KMS-11 (cell line): ENCODE measurements around the gene PAX8.

ENCODE experiments used
- H2AFZ ChIP-seq: fragments of 200-600 bp; sonication (generic); 2 replicates; pipeline ENCODE4 v1.6.1; 2016; ENCODE audit warnings: antibody characterized with exemption, mixed run types, low read depth
- H3K27ac ChIP-seq: fragments of 200-600 bp; sonication (generic); 2 replicates; pipeline ENCODE4 v1.6.1; 2016; ENCODE audit warnings: mild to moderate bottlenecking, mixed run types
- H3K27me3 ChIP-seq: fragments of 200-600 bp; sonication (generic); 2 replicates; pipeline ENCODE4 v1.6.1; 2017; ENCODE audit warnings: mild to moderate bottlenecking, low read depth, mixed run types, moderate library complexity; ENCODE audit not compliant: insufficient read depth
- H3K36me3 ChIP-seq: fragments of 200-600 bp; sonication (generic); 2 replicates; pipeline ENCODE4 v1.6.1; 2017; ENCODE audit warnings: mild to moderate bottlenecking, mixed run types; ENCODE audit not compliant: insufficient read depth
- H3K4me1 ChIP-seq: fragments of 200-600 bp; sonication (generic); 2 replicates; pipeline ENCODE4 v1.6.1; 2016; ENCODE audit warnings: mild to moderate bottlenecking, low read depth, mixed run types; ENCODE audit not compliant: poor library complexity, severe bottlenecking
- H3K4me2 ChIP-seq: fragments of 200-600 bp; sonication (generic); 2 replicates; pipeline ENCODE4 v1.7.0; 2016; ENCODE audit warnings: mild to moderate bottlenecking, mixed run types
- H3K4me3 ChIP-seq: fragments of 200-600 bp; sonication (generic); IDR thresholded peaks from 2 replicates; pipeline ENCODE4 v1.6.1; 2017; ENCODE audit warnings: low read depth, low read length, mixed read lengths; ENCODE audit not compliant: insufficient read depth
- H3K79me2 ChIP-seq: fragments of 200-600 bp; sonication (generic); 2 replicates; pipeline ENCODE4 v1.6.1; 2016; ENCODE audit warnings: low read depth, mixed run types; ENCODE audit not compliant: insufficient read depth
- H3K9ac ChIP-seq: fragments of 200-600 bp; sonication (generic); 2 replicates; pipeline ENCODE4 v1.6.1; 2016; ENCODE audit warnings: mild to moderate bottlenecking, mixed run types
- H4K20me1 ChIP-seq: fragments of 200-600 bp; sonication (generic); 2 replicates; pipeline ENCODE4 v1.6.1; 2016; ENCODE audit warnings: mild to moderate bottlenecking, mixed run types; ENCODE audit not compliant: insufficient read depth
- TF ChIP-seq, protein P1 (sequence below): fragments of 200-600 bp; sonication (generic); conservative IDR thresholded peaks from 2 replicates; pipeline ENCODE4 v1.6.1; 2017; ENCODE audit warnings: low read depth, mild to moderate bottlenecking, antibody characterized with exemption, low read length, moderate library complexity, mixed read lengths

The PAX8 gene

DNA sequence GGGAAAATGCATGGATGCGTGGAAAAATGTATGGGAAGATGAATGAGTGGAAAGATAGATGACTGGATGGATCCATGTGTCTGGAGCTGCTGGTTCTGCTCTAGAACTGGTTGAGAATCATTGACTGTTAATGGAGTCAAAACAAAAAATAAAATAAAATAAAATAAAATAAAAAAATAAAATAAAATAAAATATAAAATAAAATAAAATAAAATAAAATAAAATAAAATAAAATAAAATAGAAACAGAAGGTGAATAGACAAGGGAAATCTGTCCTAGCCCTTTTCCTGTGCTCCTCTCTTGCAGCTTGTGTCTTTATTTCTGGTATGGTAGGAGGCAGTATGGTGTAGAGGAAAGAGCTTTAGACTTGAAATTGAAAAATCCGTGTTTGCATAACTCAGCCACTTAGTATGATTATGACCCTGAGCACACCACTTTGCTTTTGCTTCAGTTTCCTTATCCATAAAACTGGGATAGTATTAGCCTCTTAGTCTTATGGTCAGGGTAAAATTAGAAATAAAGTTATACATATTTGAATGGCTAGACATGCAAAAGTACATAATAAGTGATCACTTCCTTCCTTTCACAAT lies 54.0 kb downstream of the PAX8 start:
- H2AFZ ChIP-seq: no peak overlapping the region
- H3K9ac ChIP-seq: no peak overlapping the region
- H3K36me3 ChIP-seq: no peaks in the 10 kb centered on the region
- H3K27me3 ChIP-seq: no peaks in the 10 kb centered on the region
- no peak overlapping the region for H3K4me3 ChIP-seq
- no peaks in the 10 kb centered on the region for H3K79me2 ChIP-seq
- no peaks in the 10 kb centered on the region for H4K20me1 ChIP-seq
- no peak overlapping the region for H3K4me2 ChIP-seq
- TF ChIP-seq, protein P1, sequence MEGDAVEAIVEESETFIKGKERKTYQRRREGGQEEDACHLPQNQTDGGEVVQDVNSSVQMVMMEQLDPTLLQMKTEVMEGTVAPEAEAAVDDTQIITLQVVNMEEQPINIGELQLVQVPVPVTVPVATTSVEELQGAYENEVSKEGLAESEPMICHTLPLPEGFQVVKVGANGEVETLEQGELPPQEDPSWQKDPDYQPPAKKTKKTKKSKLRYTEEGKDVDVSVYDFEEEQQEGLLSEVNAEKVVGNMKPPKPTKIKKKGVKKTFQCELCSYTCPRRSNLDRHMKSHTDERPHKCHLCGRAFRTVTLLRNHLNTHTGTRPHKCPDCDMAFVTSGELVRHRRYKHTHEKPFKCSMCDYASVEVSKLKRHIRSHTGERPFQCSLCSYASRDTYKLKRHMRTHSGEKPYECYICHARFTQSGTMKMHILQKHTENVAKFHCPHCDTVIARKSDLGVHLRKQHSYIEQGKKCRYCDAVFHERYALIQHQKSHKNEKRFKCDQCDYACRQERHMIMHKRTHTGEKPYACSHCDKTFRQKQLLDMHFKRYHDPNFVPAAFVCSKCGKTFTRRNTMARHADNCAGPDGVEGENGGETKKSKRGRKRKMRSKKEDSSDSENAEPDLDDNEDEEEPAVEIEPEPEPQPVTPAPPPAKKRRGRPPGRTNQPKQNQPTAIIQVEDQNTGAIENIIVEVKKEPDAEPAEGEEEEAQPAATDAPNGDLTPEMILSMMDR: no peak
- no peaks in the 10 kb centered on the region for H3K4me1 ChIP-seq
- no peak overlapping the region for H3K27ac ChIP-seq

DNA sequence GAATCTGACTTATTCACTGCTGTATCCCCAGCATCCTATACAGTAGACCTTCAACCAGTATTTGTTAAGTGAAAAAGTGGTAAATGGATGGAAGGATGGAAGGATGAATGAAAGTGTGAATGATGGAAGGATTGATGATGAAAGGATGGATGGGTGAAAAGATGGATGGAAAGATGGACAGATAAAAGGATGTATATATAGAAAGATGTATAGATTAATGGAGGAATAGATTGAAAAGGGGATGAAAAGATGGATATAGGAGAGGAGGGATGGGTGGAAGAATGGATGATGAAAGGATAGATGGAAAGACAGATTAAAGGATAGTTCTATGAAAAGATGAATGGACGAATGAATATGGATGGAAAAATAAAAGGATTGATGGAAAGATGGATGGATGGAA lies 54.9 kb downstream of the PAX8 start:
- no peaks in the 10 kb centered on the region for H3K79me2 ChIP-seq
- H3K4me2 ChIP-seq: no peak overlapping the region
- H4K20me1 ChIP-seq: no peaks in the 10 kb centered on the region
- H3K27me3 ChIP-seq: no peaks in the 10 kb centered on the region
- no peak overlapping the region for H2AFZ ChIP-seq
- H3K4me1 ChIP-seq: no peaks in the 10 kb centered on the region
- no peak overlapping the region for H3K4me3 ChIP-seq
- no peak overlapping the region for H3K9ac ChIP-seq
- TF ChIP-seq, protein P1: no peak
- no peaks in the 10 kb centered on the region for H3K36me3 ChIP-seq
- no peak overlapping the region for H3K27ac ChIP-seq

DNA sequence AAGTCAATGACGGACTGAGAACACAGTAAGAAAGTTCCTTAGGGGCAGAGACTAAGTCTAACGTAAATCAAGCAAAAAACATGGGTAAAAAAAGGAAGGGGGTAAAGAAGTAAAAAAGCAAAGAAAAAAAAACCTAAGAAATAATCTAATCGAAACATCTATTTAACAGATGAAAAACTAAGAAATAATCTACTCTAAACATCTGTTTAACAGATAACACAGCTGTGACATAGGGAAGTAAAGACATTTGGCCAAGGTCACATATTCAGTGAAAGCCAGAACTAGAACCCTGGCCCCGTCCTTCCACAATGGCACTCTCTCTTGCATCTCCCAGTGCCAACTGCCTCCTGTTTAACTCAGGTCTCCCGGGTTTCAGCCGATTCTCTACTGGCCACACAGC lies 56.9 kb downstream of the PAX8 start:
- TF ChIP-seq, protein P1: no peak
- H3K27ac ChIP-seq: no peak overlapping the region
- no peak overlapping the region for H3K4me3 ChIP-seq
- H3K79me2 ChIP-seq: no peaks in the 10 kb centered on the region
- no peak overlapping the region for H3K4me2 ChIP-seq
- H3K36me3 ChIP-seq: no peaks in the 10 kb centered on the region
- H3K27me3 ChIP-seq: no peaks in the 10 kb centered on the region
- H3K4me1 ChIP-seq: no peaks in the 10 kb centered on the region
- H4K20me1 ChIP-seq: no peaks in the 10 kb centered on the region
- H3K9ac ChIP-seq: no peak overlapping the region
- no peak overlapping the region for H2AFZ ChIP-seq

DNA sequence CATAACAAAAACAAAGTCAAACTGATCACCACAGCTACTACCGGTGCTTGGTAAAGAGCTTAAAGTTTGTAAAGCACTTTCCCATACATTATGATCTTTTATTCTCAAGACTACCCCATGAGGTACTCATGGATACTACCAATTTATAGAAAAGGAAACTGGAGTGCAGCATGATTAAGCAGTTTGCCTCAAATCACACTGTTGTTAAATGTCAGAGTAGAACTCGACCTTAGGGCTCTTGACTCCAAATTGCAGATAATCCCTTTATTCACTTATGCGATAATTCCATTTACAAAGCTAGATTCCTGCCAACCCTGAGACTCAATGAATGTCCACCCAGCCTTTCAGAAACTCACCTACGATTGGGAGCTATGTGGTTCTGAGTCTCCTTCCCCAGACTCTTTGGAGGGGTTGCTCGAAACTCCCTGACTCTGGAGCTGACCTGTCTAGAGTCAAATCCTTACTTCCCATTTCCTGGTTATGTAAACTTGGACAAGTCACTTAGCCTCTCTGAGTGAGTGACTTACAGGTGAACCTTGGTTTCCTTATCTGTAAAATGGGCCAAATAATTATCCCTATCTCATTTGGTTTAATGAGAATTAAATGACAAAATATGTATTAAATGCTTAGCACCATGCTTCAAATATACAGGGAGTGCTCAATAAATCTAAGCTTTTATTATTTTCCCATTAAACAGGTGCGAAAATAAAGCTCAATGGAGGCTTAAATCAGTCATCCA lies 57.6 kb downstream of the PAX8 start:
- no peak overlapping the region for H3K9ac ChIP-seq
- no peaks in the 10 kb centered on the region for H3K79me2 ChIP-seq
- H3K4me2 ChIP-seq: no peak overlapping the region
- no peaks in the 10 kb centered on the region for H3K36me3 ChIP-seq
- no peak overlapping the region for H2AFZ ChIP-seq
- H3K27ac ChIP-seq: no peak overlapping the region
- TF ChIP-seq, protein P1: no peak
- H3K27me3 ChIP-seq: no peaks in the 10 kb centered on the region
- no peaks in the 10 kb centered on the region for H4K20me1 ChIP-seq
- H3K4me1 ChIP-seq: no peaks in the 10 kb centered on the region
- no peak overlapping the region for H3K4me3 ChIP-seq
